ENCODE data around the gene PLEKHA4. TPM values are rescaled to one million over a fixed set of nuclear protein-coding genes. Genes with fewer than 3 reads are reported as not detected.

Gene PLEKHA4, protein sequence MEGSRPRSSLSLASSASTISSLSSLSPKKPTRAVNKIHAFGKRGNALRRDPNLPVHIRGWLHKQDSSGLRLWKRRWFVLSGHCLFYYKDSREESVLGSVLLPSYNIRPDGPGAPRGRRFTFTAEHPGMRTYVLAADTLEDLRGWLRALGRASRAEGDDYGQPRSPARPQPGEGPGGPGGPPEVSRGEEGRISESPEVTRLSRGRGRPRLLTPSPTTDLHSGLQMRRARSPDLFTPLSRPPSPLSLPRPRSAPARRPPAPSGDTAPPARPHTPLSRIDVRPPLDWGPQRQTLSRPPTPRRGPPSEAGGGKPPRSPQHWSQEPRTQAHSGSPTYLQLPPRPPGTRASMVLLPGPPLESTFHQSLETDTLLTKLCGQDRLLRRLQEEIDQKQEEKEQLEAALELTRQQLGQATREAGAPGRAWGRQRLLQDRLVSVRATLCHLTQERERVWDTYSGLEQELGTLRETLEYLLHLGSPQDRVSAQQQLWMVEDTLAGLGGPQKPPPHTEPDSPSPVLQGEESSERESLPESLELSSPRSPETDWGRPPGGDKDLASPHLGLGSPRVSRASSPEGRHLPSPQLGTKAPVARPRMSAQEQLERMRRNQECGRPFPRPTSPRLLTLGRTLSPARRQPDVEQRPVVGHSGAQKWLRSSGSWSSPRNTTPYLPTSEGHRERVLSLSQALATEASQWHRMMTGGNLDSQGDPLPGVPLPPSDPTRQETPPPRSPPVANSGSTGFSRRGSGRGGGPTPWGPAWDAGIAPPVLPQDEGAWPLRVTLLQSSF
- total RNA-seq, result 10.3 and 28.0 TPM in 2 replicates

GRCh38 chr19:48868114-48868886, at the start of gene PLEKHA4:
PLEKHA4 (minus strand) TSS chr19:48868617; CDS start chr19:48867620, 997 bp downstream.

DNA sequence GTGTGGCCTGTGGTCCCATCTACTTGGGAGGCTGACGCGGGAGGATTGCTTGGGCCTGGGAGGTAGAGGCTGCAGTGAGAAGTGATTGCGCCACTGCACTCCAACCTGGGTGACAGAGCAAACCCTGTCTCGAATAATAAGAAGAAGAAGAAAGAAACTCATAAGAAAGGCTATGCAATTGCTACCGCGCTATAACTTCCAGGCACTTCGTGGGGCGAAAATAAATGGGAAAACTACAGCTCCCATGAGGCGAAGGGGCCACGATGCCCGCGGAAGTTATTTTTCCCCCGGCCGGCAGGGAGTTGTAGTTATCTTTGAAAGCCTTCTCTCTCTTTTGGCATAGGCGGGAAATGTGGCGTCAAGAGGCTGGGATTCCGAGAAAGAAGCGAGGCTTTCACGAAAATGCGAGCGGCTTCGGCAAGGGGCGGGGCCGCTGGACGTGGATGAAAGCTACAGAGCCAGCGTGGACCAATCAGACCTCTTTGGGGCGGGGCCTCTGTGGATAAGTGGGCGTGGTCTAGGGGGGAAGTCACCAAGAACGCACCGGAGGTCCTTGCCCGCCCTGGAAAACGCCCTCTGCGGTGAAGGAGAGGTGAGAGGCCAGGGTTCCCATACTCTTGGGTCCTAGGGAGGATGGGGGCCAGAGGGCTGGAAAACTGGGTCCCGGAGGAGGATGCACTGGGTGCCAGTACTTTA, 31.5 kb upstream of the PLEKHA4 start, which contains the start of gene NUCB1:
TSS of gene NUCB1 (plus strand) at position 532 of the 696 bp plus-strand sequence. CDS start 485 bp downstream, outside the sequence.

GRCh38 chr19:48872182-48872883, 3.9 kb upstream of the PLEKHA4 start, which contains the start of gene PPP1R15A:
PPP1R15A (plus strand) TSS chr19:48872421; CDS start chr19:48873234, 813 bp downstream.

GRCh38 chr19:48836089-48837017, 32.1 kb downstream of the PLEKHA4 start, which contains the start of gene HSD17B14:
HSD17B14 (minus strand) TSS chr19:48836491; CDS start chr19:48836411, 80 bp downstream.

Other genes with a start within 250 kb of the PLEKHA4 start
- 2,965 and 4,008 TPM in 2 replicates for gene RPL18, start 249.4 kb downstream of the PLEKHA4 start, total RNA-seq
- 10.4 and 15.2 TPM in 2 replicates for gene SPHK2, start 249.1 kb downstream of the PLEKHA4 start, total RNA-seq
- gene DBP, start 231.2 kb downstream of the PLEKHA4 start, total RNA-seq, result 2.7 and 3.7 TPM in 2 replicates
- 2.5 and 2.6 TPM in 2 replicates for gene CA11, start 222.4 kb downstream of the PLEKHA4 start, total RNA-seq
- 0.60 TPM in 1 of 2 replicates, not detected in the other for gene NTN5, start 195.6 kb downstream of the PLEKHA4 start, total RNA-seq
- gene FUT2, start 172.6 kb downstream of the PLEKHA4 start, total RNA-seq, result not detected in 2 replicates
- 3.2 and 3.8 TPM in 2 replicates for gene MAMSTR, start 148.9 kb downstream of the PLEKHA4 start, total RNA-seq
- 2.3 and 6.4 TPM in 2 replicates for gene RASIP1, start 128.0 kb downstream of the PLEKHA4 start, total RNA-seq
- not detected in 2 replicates for gene IZUMO1, start 121.7 kb downstream of the PLEKHA4 start, total RNA-seq
- 0.17 and 1.8 TPM in 2 replicates for gene FUT1, start 116.0 kb downstream of the PLEKHA4 start, total RNA-seq
- not detected in 2 replicates for gene FGF21, start 113.1 kb downstream of the PLEKHA4 start, total RNA-seq
- gene BCAT2, start 57.6 kb downstream of the PLEKHA4 start, total RNA-seq, result 55.0 and 59.9 TPM in 2 replicates
- gene HSD17B14, start 32.1 kb downstream of the PLEKHA4 start, total RNA-seq, result 5.9 and 14.9 TPM in 2 replicates
- gene PPP1R15A, start 3.8 kb upstream of the PLEKHA4 start, total RNA-seq, result 46.6 and 66.4 TPM in 2 replicates
- gene TULP2, start 30.1 kb upstream of the PLEKHA4 start, total RNA-seq, result 0.09 TPM in 1 of 2 replicates, not detected in the other
- 322 and 497 TPM in 2 replicates for gene NUCB1, start 31.7 kb upstream of the PLEKHA4 start, total RNA-seq
- 0.68 TPM in 1 of 2 replicates, not detected in the other for gene DHDH, start 65.1 kb upstream of the PLEKHA4 start, total RNA-seq
- 74.8 and 110 TPM in 2 replicates for gene BAX, start 86.3 kb upstream of the PLEKHA4 start, total RNA-seq
- 6,635 and 8,342 TPM in 2 replicates for gene FTL, start 96.7 kb upstream of the PLEKHA4 start, total RNA-seq
- gene GYS1, start 124.7 kb upstream of the PLEKHA4 start, total RNA-seq, result 39.2 and 79.2 TPM in 2 replicates
- 100 and 106 TPM in 2 replicates for gene RUVBL2, start 125.3 kb upstream of the PLEKHA4 start, total RNA-seq
- not detected in 2 replicates for gene LHB, start 148.5 kb upstream of the PLEKHA4 start, total RNA-seq
- not detected in 2 replicates for gene CGB3, start 155.7 kb upstream of the PLEKHA4 start, total RNA-seq
- not detected in 2 replicates for gene CGB2, start 163.3 kb upstream of the PLEKHA4 start, total RNA-seq
- gene CGB1, start 168.3 kb upstream of the PLEKHA4 start, total RNA-seq, result not detected in 2 replicates
- gene CGB5, start 175.2 kb upstream of the PLEKHA4 start, total RNA-seq, result not detected in 2 replicates
- gene CGB8, start 180.5 kb upstream of the PLEKHA4 start, total RNA-seq, result not detected in 2 replicates
- gene CGB7, start 189.1 kb upstream of the PLEKHA4 start, total RNA-seq, result 0.35 TPM in 1 of 2 replicates, not detected in the other
- 1.1 TPM in 1 of 2 replicates, not detected in the other for gene NTF4, start 196.2 kb upstream of the PLEKHA4 start, total RNA-seq
- gene KCNA7, start 204.1 kb upstream of the PLEKHA4 start, total RNA-seq, result not detected in 2 replicates
- 109 and 117 TPM in 2 replicates for gene SNRNP70, start 216.8 kb upstream of the PLEKHA4 start, total RNA-seq
- gene LIN7B, start 245.8 kb upstream of the PLEKHA4 start, total RNA-seq, result 9.8 and 12.3 TPM in 2 replicates

All from pericardium fibroblast (primary cell).